GM19099 (cell line): ENCODE data around the gene ACOX2.

Source experiments
- POLR2A ChIP-seq: IDR thresholded peaks from 3 replicates; pipeline ENCODE4 v1.6.1; 2011; ENCODE audit warnings: low read depth; ENCODE audit not compliant: insufficient read length; ENCODE audit errors: extremely low read depth

ACOX2 gene

GRCh38 chr3:58530354-58530865 is 6.6 kb downstream of the ACOX2 start:
- no peak for TF ChIP-seq POLR2A

- no peak for TF ChIP-seq POLR2A
Measured at GRCh38 chr3:58529516-58530353, 7.3 kb downstream of the ACOX2 start.

- TF ChIP-seq POLR2A = no peak
Measured at GRCh38 chr3:58528629-58529028, 8.4 kb downstream of the ACOX2 start.

- no peak for TF ChIP-seq POLR2A
Measured at GRCh38 chr3:58526515-58526957, 10.5 kb downstream of the ACOX2 start.

GRCh38 chr3:58524326-58524888 is 12.6 kb downstream of the ACOX2 start:
- no peak for TF ChIP-seq POLR2A

GRCh38 chr3:58522759-58523425 is 14.1 kb downstream of the ACOX2 start:
- no peak for TF ChIP-seq POLR2A

- TF ChIP-seq POLR2A = no peak
Measured at GRCh38 chr3:58521917-58522631, 14.9 kb downstream of the ACOX2 start.

- no peak for TF ChIP-seq POLR2A
Measured at GRCh38 chr3:58521336-58521670, 15.7 kb downstream of the ACOX2 start.

- TF ChIP-seq POLR2A = no peak
Measured at GRCh38 chr3:58520403-58521335, 16.3 kb downstream of the ACOX2 start.

- no peak for TF ChIP-seq POLR2A
Measured at GRCh38 chr3:58519668-58520402, 17.2 kb downstream of the ACOX2 start.

GRCh38 chr3:58518291-58518789 is 18.6 kb downstream of the ACOX2 start:
- no peak for TF ChIP-seq POLR2A

- no peak for TF ChIP-seq POLR2A
Measured at GRCh38 chr3:58514405-58514804, 22.6 kb downstream of the ACOX2 start.

GRCh38 chr3:58508437-58508836 is 28.6 kb downstream of the ACOX2 start:
- TF ChIP-seq POLR2A = no peak
